OCI-LY3 (cell line): ENCODE results near the gene P4HA1.

Experiments
- H2AFZ ChIP-seq: fragments of 200-600, 300-600 bp; shearing (Covaris generic); 2 replicates; pipeline ENCODE4 v1.6.0; 2014; ENCODE audit warnings: antibody characterized with exemption, low read depth, low read length
- H3K27ac ChIP-seq: fragments of 200-600, 300-600 bp; sonication (generic); 2 replicates; pipeline ENCODE4 v1.5.1; 2014; ENCODE audit warnings: mild to moderate bottlenecking, low read length, moderate library complexity, mixed read lengths
- H3K27me3 ChIP-seq: fragments of 200-600, 300-600 bp; sonication (generic); 2 replicates; pipeline ENCODE4 v1.6.1; 2014; ENCODE audit warnings: low read depth, low read length, mixed read lengths
- H3K36me3 ChIP-seq: fragments of 200-600, 300-600 bp; sonication (generic); replicated peaks from 2 replicates; pipeline ENCODE3; 2014; ENCODE audit warnings: low read depth, low read length, mixed read lengths
- H3K4me1 ChIP-seq: fragments of 300-600, 200-600 bp; sonication (generic); 2 replicates; pipeline ENCODE4 v1.6.1; 2014; ENCODE audit warnings: low read length, mixed read lengths
- H3K4me2 ChIP-seq: fragments of 200-600, 300-600 bp; sonication (generic); 2 replicates; pipeline ENCODE4 v1.6.1; 2014; ENCODE audit warnings: low read length, mixed read lengths
- H3K4me3 ChIP-seq: fragments of 300-600, 200-600 bp; sonication (generic); 2 replicates; pipeline ENCODE4 v1.5.1; 2014; ENCODE audit warnings: antibody characterized with exemption, mild to moderate bottlenecking, low read length, moderate library complexity
- H3K79me2 ChIP-seq: fragments of 300-600, 200-600 bp; shearing (Covaris generic); 2 replicates; pipeline ENCODE4 v1.6.1; 2014; ENCODE audit warnings: mild to moderate bottlenecking, low read length, mixed read lengths
- H3K9ac ChIP-seq: fragments of 300-600, 200-600 bp; shearing (Covaris generic); 2 replicates; pipeline ENCODE4 v1.6.0; 2014; ENCODE audit warnings: mild to moderate bottlenecking, low read length, moderate library complexity
- H3K9me3 ChIP-seq: fragments of 200-600, 300-600 bp; shearing (Covaris generic); 2 replicates; pipeline ENCODE4 v1.6.1; 2014; ENCODE audit warnings: low read length, mixed read lengths; ENCODE audit not compliant: insufficient read depth
- H4K20me1 ChIP-seq: fragments of 200-600, 300-600 bp; sonication (generic); 2 replicates; pipeline ENCODE4 v1.6.1; 2016; ENCODE audit warnings: low read length, mixed read lengths; ENCODE audit not compliant: insufficient read depth
- CTCF ChIP-seq: fragments of 200-600, 300-600 bp; sonication (generic); IDR thresholded peaks from 2 replicates; pipeline ENCODE4 v1.5.1; 2014; ENCODE audit warnings: antibody characterized with exemption, low read length, low read depth
- EZH2phosphoT487 ChIP-seq: fragments of 200-600 bp; shearing (Covaris generic); IDR thresholded peaks from 2 replicates; pipeline ENCODE4 v1.6.1; 2018; ENCODE audit warnings: antibody characterized with exemption, mixed run types, low read depth

P4HA1 gene

GRCh38 chr10:73119952-73120351 is 23.3 kb upstream of the P4HA1 start:
- H3K79me2 ChIP-seq, result no peaks in the 10 kb centered on the region
- no peaks in the 10 kb centered on the region for H3K27me3 ChIP-seq
- H3K27ac ChIP-seq, result no peak overlapping the region
- no peaks in the 10 kb centered on the region for H4K20me1 ChIP-seq
- H3K36me3 ChIP-seq, result no peaks in the 10 kb centered on the region
- no peaks in the 10 kb centered on the region for H3K9me3 ChIP-seq
- no peak overlapping the region for H2AFZ ChIP-seq
- TF ChIP-seq CTCF, result no peak
- TF ChIP-seq EZH2phosphoT487, result no peak
- H3K9ac ChIP-seq, result no peak overlapping the region
- H3K4me3 ChIP-seq, result no peak overlapping the region
- H3K4me1 ChIP-seq, result peaks cover 11% of the 10 kb centered on the region
- no peak overlapping the region for H3K4me2 ChIP-seq

GRCh38 chr10:73119457-73119856 is 22.8 kb upstream of the P4HA1 start:
- Histone ChIP-seq H3K27ac (no peak overlapping the region), H3K9ac (no peak overlapping the region), H3K4me2 (no peak overlapping the region), H3K79me2 (no peaks in the 10 kb centered on the region), H3K4me3 (no peak overlapping the region), H3K4me1 (peaks cover 11% of the 10 kb centered on the region), H3K27me3 (no peaks in the 10 kb centered on the region), H4K20me1 (no peaks in the 10 kb centered on the region), H2AFZ (no peak overlapping the region), H3K9me3 (no peaks in the 10 kb centered on the region), H3K36me3 (no peaks in the 10 kb centered on the region)
- TF ChIP-seq CTCF (no peak), EZH2phosphoT487 (no peak)

GRCh38 chr10:73117976-73118743 is 21.5 kb upstream of the P4HA1 start:
- H2AFZ ChIP-seq, result no peak overlapping the region
- H3K4me2 ChIP-seq, result no peak overlapping the region
- no peaks in the 10 kb centered on the region for H3K36me3 ChIP-seq
- H3K4me3 ChIP-seq, result no peak overlapping the region
- H3K27ac ChIP-seq, result no peak overlapping the region
- H3K79me2 ChIP-seq, result no peaks in the 10 kb centered on the region
- H3K9ac ChIP-seq, result no peak overlapping the region
- H3K9me3 ChIP-seq, result no peaks in the 10 kb centered on the region
- peaks cover 11% of the 10 kb centered on the region for H3K4me1 ChIP-seq
- no peaks in the 10 kb centered on the region for H3K27me3 ChIP-seq
- TF ChIP-seq CTCF (no peak), EZH2phosphoT487 (no peak)
- no peaks in the 10 kb centered on the region for H4K20me1 ChIP-seq

- Histone ChIP-seq H2AFZ (no peak overlapping the region), H3K9ac (no peak overlapping the region), H3K4me1 (no peaks in the 10 kb centered on the region), H3K9me3 (no peaks in the 10 kb centered on the region), H3K79me2 (no peaks in the 10 kb centered on the region), H3K36me3 (no peaks in the 10 kb centered on the region), H3K27ac (no peak overlapping the region), H3K4me2 (no peak overlapping the region), H4K20me1 (no peaks in the 10 kb centered on the region), H3K4me3 (no peak overlapping the region), H3K27me3 (no peaks in the 10 kb centered on the region)
- TF ChIP-seq CTCF (no peak), EZH2phosphoT487 (no peak)
Measured at GRCh38 chr10:73116017-73116416, 19.4 kb upstream of the P4HA1 start.
